GM12878 (cell line): ENCODE data around the gene SLCO3A1. TPM values are rescaled to one million over a fixed set of nuclear protein-coding genes. Genes with fewer than 3 reads are reported as not detected.

Source experiments
- ATAC-seq: fragments of 200-7000 bp; cut with Tn5 transposase; 3 replicates; pipeline ENCODE4 v1.9.1; 2020; ENCODE audit warnings: mild to moderate bottlenecking, moderate library complexity
- BruUV-seq: library from RNA; stranded (reverse); fragments of 400-500 nt; replicated peaks from 2 replicates; lab custom pipeline; 2021; lab: Mats Ljungman, UMichigan
- CTCF ChIA-PET: fragments of 300-600 bp; sonication (Branson Sonifier 250); formaldehyde crosslinking; extraction: SDS; loops from one replicate; lab custom pipeline; 2021; ENCODE audit warnings: inconsistent platforms; lab: Yijun Ruan, JAX
- POLR2A ChIA-PET: fragments of 350-600 bp; formaldehyde crosslinking; extraction: SDS; loops from one replicate; lab custom pipeline; 2021; ENCODE audit warnings: inconsistent platforms; lab: Charles Lee
- RAD21 ChIA-PET: fragments of 300-600 bp; sonication (Branson Sonifier 250); formaldehyde crosslinking; loops from one replicate; lab custom pipeline; 2023; ENCODE audit warnings: antibody characterized with exemption; ENCODE audit not compliant: unreplicated experiment; lab: Charles Lee
- SMC1A ChIA-PET: fragments of 300-600 bp; sonication (Branson Sonifier 250); formaldehyde crosslinking; loops from one replicate; lab custom pipeline; 2023; ENCODE audit not compliant: unreplicated experiment, uncharacterized antibody; lab: Charles Lee
- DNase-seq: peaks from one replicate; pipeline ENCODE4 v3.0.0-alpha.2; 2011; ENCODE audit warnings: low read depth, low spot score
- FAIRE-seq: peaks from 3 replicates; lab custom pipeline; 2011; peaks lifted over from hg19 to GRCh38; lab: Jason Lieb, UNC
- H2AFZ ChIP-seq: 2 replicates; pipeline ENCODE4 v1.6.0; 2011; ENCODE audit warnings: low read depth, low read length, control low read depth; ENCODE audit not compliant: control insufficient read depth
- H3K27ac ChIP-seq: 2 replicates; pipeline ENCODE4 v1.5.1; 2011; ENCODE audit warnings: control low read depth; ENCODE audit not compliant: control insufficient read depth, insufficient read depth
- H3K27me3 ChIP-seq, 2 experiments: replicated peaks in 1 of 2; 2 replicates each; pipeline versions ENCODE4 v1.6.0 to v1.6.1; 2011; ENCODE audit warnings: low read length in 1 of 2; ENCODE audit not compliant: control insufficient read depth in 2 of 2, insufficient read depth in 2 of 2
- H3K36me3 ChIP-seq, 2 experiments: 2 replicates each; pipeline ENCODE4 v1.5.1; 2011; ENCODE audit warnings: low read length in 1 of 2; ENCODE audit not compliant: control insufficient read depth in 2 of 2, insufficient read depth in 2 of 2
- H3K4me1 ChIP-seq: 2 replicates; pipeline ENCODE4 v1.6.1; 2011; ENCODE audit warnings: mild to moderate bottlenecking, low read length, moderate library complexity, mixed read lengths; ENCODE audit not compliant: control insufficient read depth, insufficient read depth
- H3K4me2 ChIP-seq: 2 replicates; pipeline ENCODE4 v1.6.0; 2011; ENCODE audit warnings: control low read depth; ENCODE audit not compliant: control insufficient read depth, insufficient read depth
- H3K4me3 ChIP-seq: fragments of 200-600 bp; sonication (generic); 2 replicates; pipeline ENCODE4 v1.5.1; 2016
- H3K79me2 ChIP-seq: 2 replicates; pipeline ENCODE4 v1.6.0; 2011; ENCODE audit warnings: low read length; ENCODE audit not compliant: control insufficient read depth, insufficient read depth
- H3K9ac ChIP-seq: 2 replicates; pipeline ENCODE4 v1.8.0; 2011; ENCODE audit warnings: low read length, control low read depth, mixed read lengths; ENCODE audit not compliant: control insufficient read depth, insufficient read depth
- H3K9me3 ChIP-seq: replicated peaks from 3 replicates; pipeline ENCODE4 v1.5.1; 2011; ENCODE audit warnings: mild to moderate bottlenecking, low read length; ENCODE audit not compliant: control insufficient read depth, insufficient read depth
- H4K20me1 ChIP-seq: 2 replicates; pipeline ENCODE4 v1.6.0; 2011; ENCODE audit not compliant: control insufficient read depth, insufficient read depth
- ATF2 ChIP-seq: IDR thresholded peaks from 2 replicates; pipeline ENCODE4 v1.6.1; 2012; ENCODE audit warnings: low read length, inconsistent platforms
- ATF7 ChIP-seq: fragments of 450-650 bp; IDR thresholded peaks from 2 replicates; pipeline ENCODE4 v1.6.1; 2016; ENCODE audit warnings: low read depth, mild to moderate bottlenecking
- BHLHE40 ChIP-seq, 2 experiments: fragments of 450-650 bp in 1 of 2; IDR thresholded peaks; 2 replicates each; pipeline ENCODE4 v1.6.1; 2011 to 2017; ENCODE audit warnings: low read depth in 2 of 2, borderline replicate concordance in 1 of 2, improper control_type of control experiment in 1 of 2, low read length in 1 of 2, mild to moderate bottlenecking in 1 of 2
- BRCA1 ChIP-seq: IDR thresholded peaks from 2 replicates; pipeline ENCODE4 v1.6.1; 2011; ENCODE audit warnings: low read depth, low read length, improper control_type of control experiment
- CBFB ChIP-seq: IDR thresholded peaks from 2 replicates; pipeline ENCODE4 v1.6.1; 2016; ENCODE audit warnings: antibody characterized with exemption, low read depth
- CEBPB ChIP-seq, 2 experiments: fragments of 150-350 bp in 1 of 2; IDR thresholded peaks; 2 replicates each; pipeline ENCODE4 v1.6.1; 2012 to 2014; ENCODE audit warnings: low read depth in 2 of 2, low read length in 2 of 2, borderline replicate concordance in 1 of 2, inconsistent platforms in 1 of 2
- DPF2 ChIP-seq: fragments of 450-650 bp; IDR thresholded peaks from 2 replicates; pipeline ENCODE4 v1.6.1; 2017; ENCODE audit warnings: mild to moderate bottlenecking
- EED ChIP-seq: sonication (generic); IDR thresholded peaks from 2 replicates; pipeline ENCODE4 v1.6.1; 2016; ENCODE audit warnings: antibody characterized with exemption, low read depth
- EGR1 ChIP-seq, 2 experiments: IDR thresholded peaks; 1 replicate in 1 of 2; 2 replicates in 1 of 2; pipeline ENCODE4 v1.6.1; 2011 to 2012; ENCODE audit warnings: low read depth in 2 of 2, low read length in 2 of 2, borderline replicate concordance in 1 of 2, mild to moderate bottlenecking in 1 of 2, moderate library complexity in 1 of 2
- NFXL1 ChIP-seq: fragments of 450-650 bp; IDR thresholded peaks from 2 replicates; pipeline ENCODE4 v1.6.1; 2017; ENCODE audit warnings: antibody characterized with exemption, mild to moderate bottlenecking, borderline replicate concordance
- NKRF ChIP-seq: fragments of 450-650 bp; conservative IDR thresholded peaks from 2 replicates; pipeline ENCODE4 v1.6.1; 2017; ENCODE audit warnings: mild to moderate bottlenecking, moderate library complexity
- RBBP5 ChIP-seq: fragments of 200-600 bp; sonication (generic); conservative IDR thresholded peaks from 2 replicates; pipeline ENCODE4 v1.6.1; 2016
- SREBF1 ChIP-seq: IDR thresholded peaks from 2 replicates; pipeline ENCODE4 v1.6.1; 2012; ENCODE audit warnings: mild to moderate bottlenecking, low read length
- TBL1XR1 ChIP-seq: IDR thresholded peaks from 2 replicates; pipeline ENCODE4 v1.6.1; 2012; ENCODE audit warnings: low read depth, low read length, improper control_type of control experiment
- TCF12 ChIP-seq: IDR thresholded peaks from 2 replicates; pipeline ENCODE4 v1.6.1; 2011; ENCODE audit warnings: low read depth, mild to moderate bottlenecking, low read length
- TCF3 ChIP-seq: IDR thresholded peaks from 2 replicates; pipeline ENCODE4 v1.6.1; 2012; ENCODE audit warnings: low read depth, mild to moderate bottlenecking, low read length, borderline replicate concordance; ENCODE audit not compliant: insufficient read depth
- WRNIP1 ChIP-seq: IDR thresholded peaks from 2 replicates; pipeline ENCODE4 v1.6.1; 2011; ENCODE audit warnings: low read depth, low read length, improper control_type of control experiment, borderline replicate concordance
- YY1 ChIP-seq: IDR thresholded peaks from 2 replicates; pipeline ENCODE4 v1.6.1; 2011; ENCODE audit warnings: low read depth, mild to moderate bottlenecking, low read length
- ZNF384 ChIP-seq: IDR thresholded peaks from 2 replicates; pipeline ENCODE4 v1.6.1; 2012; ENCODE audit warnings: low read depth, mild to moderate bottlenecking, low read length, improper control_type of control experiment, borderline replicate concordance
- WGBS: methylation state at CpG from one replicate; pipeline ENCODE4 v1.1.6; 2016; ENCODE audit warnings: low lambda C conversion rate; ENCODE audit not compliant: insufficient replicate concordance, insufficient coverage; ENCODE audit errors: missing lambda C conversion rate; 5-methylcytosine and 5-hydroxymethylcytosine counted together
- in situ Hi-C: fragments of 300-500 bp; cut with MboI; formaldehyde crosslinking; loops from 9 replicates; pipeline ENCODE4 v1.14.3; 2018; ENCODE audit warnings: mixed read lengths
- intact Hi-C: fragments of 100-400 bp; cut with micrococcal nuclease; formaldehyde crosslinking; loops from one replicate; pipeline ENCODE4 v1.14.2; 2022; ENCODE audit not compliant: unreplicated experiment
- polyA plus RNA-seq, 11 experiments: library from polyadenylated mRNA; depleted of rRNA in 4 of 11; unstranded in 6 of 11; stranded (reverse) in 5 of 11; fragments of >200 nt; fragmentation: Nextera tagmentation in 4 of 11; fragmentation: Illumina TruSeq in 1 of 11; extraction: Ambion mirVana in 4 of 11; extraction: Trizol in 1 of 11; gene quantifications; 1 replicate in 1 of 11; 2 replicates in 10 of 11; pipeline versions ENCODE4 v1.2.1 to v1.2.3, GENCODE V29; 2011 to 2016; ENCODE audit warnings: inconsistent platforms in 2 of 11, missing spikeins in 2 of 11, low read depth in 1 of 11
- total RNA-seq, 4 experiments: library from RNA; depleted of rRNA in 3 of 4; stranded (reverse); fragments of >200 nt in 3 of 4; fragmentation: Illumina TruSeq in 1 of 4; extraction: Trizol in 1 of 4; gene quantifications; 2 replicates each; pipeline versions ENCODE4 v1.2.1 to v1.2.3, GENCODE V29; 2013 to 2021
- TF ChIP-seq, protein P1 (sequence below): fragments of 450-650 bp; formaldehyde crosslinking; IDR thresholded peaks from 2 replicates; pipeline ENCODE4 v1.4.0; 2020; ENCODE audit warnings: mild to moderate bottlenecking, moderate library complexity

SLCO3A1 gene
- total and polyA plus RNA-seq, 10 of the 15 experiments (the other 5 are each of a cell fraction or from before 2014, with no cell fraction given) = 0.05 to 5.9 (median 0.31) TPM

DNA sequence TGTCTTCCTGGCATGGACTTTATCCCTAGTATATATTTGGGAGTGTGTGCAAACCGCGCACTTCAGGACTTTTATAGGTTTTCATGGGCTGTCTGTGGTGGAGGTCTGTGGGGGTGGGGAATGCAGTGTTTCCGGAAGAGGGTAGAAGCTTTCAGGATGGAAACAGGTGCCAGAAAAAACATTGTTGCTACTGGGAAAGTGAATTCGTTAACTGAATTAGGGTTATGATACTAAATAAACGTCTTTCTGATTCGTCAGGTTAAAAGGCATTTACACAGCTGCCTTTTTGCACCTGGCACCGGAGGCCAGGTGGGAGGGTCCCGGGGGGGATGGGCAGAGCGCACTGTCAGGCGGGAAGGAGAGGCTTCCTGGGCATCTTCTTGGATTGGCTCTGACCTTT, 62.1 kb downstream of the SLCO3A1 start:
- SMC1A ChIA-PET = no interaction called here
- H3K9me3 ChIP-seq = no peaks in the 10 kb centered on the region
- intact Hi-C loops (no loop called here), in situ Hi-C loops (no loop called here)
- no peaks in the 10 kb centered on the region for H3K27me3 ChIP-seq
- H4K20me1 ChIP-seq = no peaks in the 10 kb centered on the region
- no peak for DNase-seq
- no peaks in the 10 kb centered on the region for H3K4me1 ChIP-seq
- no peak overlapping the region for H3K4me2 ChIP-seq
- H3K79me2 ChIP-seq = no peaks in the 10 kb centered on the region
- FAIRE-seq = no peak
- BruUV-seq = no TSS peak
- no peak overlapping the region for H2AFZ ChIP-seq
- CTCF ChIA-PET = no interaction called here
- POLR2A ChIA-PET = no interaction called here
- TF ChIP-seq CBFB (no peak), ATF7 (no peak), ATF2 (no peak), NKRF (no peak), EGR1 (IDR thresholded peaks at IDR 0.05; ENCODE audit: borderline replicate concordance in 1 of 2, low read depth in 2 of 2, low read length in 2 of 2) (no peak), EED (no peak), SREBF1 (no peak), BRCA1 (no peak), BHLHE40 (IDR thresholded peaks at IDR 0.05; ENCODE audit: borderline replicate concordance in 1 of 2, low read depth in 2 of 2, low read length in 1 of 2) (no peak), WRNIP1 (no peak), TCF3 (no peak), ZNF384 (no peak), RBBP5 (no peak), YY1 (no peak), DPF2 (no peak), TBL1XR1 (no peak), NFXL1 (no peak), CEBPB (IDR thresholded peaks at IDR 0.05; ENCODE audit: borderline replicate concordance in 1 of 2, low read depth in 2 of 2, low read length in 2 of 2) (no peak), TCF12 (no peak)
- TF ChIP-seq, protein P1, sequence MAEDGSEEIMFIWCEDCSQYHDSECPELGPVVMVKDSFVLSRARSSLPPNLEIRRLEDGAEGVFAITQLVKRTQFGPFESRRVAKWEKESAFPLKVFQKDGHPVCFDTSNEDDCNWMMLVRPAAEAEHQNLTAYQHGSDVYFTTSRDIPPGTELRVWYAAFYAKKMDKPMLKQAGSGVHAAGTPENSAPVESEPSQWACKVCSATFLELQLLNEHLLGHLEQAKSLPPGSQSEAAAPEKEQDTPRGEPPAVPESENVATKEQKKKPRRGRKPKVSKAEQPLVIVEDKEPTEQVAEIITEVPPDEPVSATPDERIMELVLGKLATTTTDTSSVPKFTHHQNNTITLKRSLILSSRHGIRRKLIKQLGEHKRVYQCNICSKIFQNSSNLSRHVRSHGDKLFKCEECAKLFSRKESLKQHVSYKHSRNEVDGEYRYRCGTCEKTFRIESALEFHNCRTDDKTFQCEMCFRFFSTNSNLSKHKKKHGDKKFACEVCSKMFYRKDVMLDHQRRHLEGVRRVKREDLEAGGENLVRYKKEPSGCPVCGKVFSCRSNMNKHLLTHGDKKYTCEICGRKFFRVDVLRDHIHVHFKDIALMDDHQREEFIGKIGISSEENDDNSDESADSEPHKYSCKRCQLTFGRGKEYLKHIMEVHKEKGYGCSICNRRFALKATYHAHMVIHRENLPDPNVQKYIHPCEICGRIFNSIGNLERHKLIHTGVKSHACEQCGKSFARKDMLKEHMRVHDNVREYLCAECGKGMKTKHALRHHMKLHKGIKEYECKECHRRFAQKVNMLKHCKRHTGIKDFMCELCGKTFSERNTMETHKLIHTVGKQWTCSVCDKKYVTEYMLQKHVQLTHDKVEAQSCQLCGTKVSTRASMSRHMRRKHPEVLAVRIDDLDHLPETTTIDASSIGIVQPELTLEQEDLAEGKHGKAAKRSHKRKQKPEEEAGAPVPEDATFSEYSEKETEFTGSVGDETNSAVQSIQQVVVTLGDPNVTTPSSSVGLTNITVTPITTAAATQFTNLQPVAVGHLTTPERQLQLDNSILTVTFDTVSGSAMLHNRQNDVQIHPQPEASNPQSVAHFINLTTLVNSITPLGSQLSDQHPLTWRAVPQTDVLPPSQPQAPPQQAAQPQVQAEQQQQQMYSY (CRISPR knock-in tag) = no peak
- no peak overlapping the region for H3K9ac ChIP-seq
- H3K27ac ChIP-seq = no peak overlapping the region
- WGBS = 46% methylated on average over 10 of the region's 10 CpGs
- RAD21 ChIA-PET = no interaction called here
- no peaks in the 10 kb centered on the region for H3K36me3 ChIP-seq
- H3K4me3 ChIP-seq = no peak overlapping the region
- no peak for ATAC-seq
